Measurements from ENCODE around the gene SDCCAG8. TPM values are rescaled to one million over a fixed set of nuclear protein-coding genes. Genes with fewer than 3 reads are reported as not detected.

The SDCCAG8 gene
- total and polyA plus RNA-seq, 2 of the 8 experiments (the other 6 are each of a cell fraction or from before 2014, with no cell fraction given): 15.6 to 21.0 TPM

GRCh38 chr1:243268751-243269460, 13.1 kb downstream of the SDCCAG8 start (continued):
- TF ChIP-seq CHD7 (IDR thresholded peaks at IDR 0.05; ENCODE audit: insufficient replicate concordance, low read length) (no peak), TCF12 (IDR thresholded peaks at IDR 0.05; ENCODE audit: low read depth, low read length) (no peak), TEAD4 (IDR thresholded peaks at IDR 0.05; ENCODE audit: low read depth, low read length) (no peak), SP4 (IDR thresholded peaks at IDR 0.05; ENCODE audit: low read length) (no peak), SIRT6 (IDR thresholded peaks at IDR 0.05; ENCODE audit: low read length) (no peak), RBBP5 (IDR thresholded peaks at IDR 0.05; ENCODE audit: borderline replicate concordance, low read depth, low read length) (no peak), SP1 (IDR thresholded peaks at IDR 0.05; ENCODE audit: low read depth, low read length) (no peak)
- TF ChIP-seq, protein P1, sequence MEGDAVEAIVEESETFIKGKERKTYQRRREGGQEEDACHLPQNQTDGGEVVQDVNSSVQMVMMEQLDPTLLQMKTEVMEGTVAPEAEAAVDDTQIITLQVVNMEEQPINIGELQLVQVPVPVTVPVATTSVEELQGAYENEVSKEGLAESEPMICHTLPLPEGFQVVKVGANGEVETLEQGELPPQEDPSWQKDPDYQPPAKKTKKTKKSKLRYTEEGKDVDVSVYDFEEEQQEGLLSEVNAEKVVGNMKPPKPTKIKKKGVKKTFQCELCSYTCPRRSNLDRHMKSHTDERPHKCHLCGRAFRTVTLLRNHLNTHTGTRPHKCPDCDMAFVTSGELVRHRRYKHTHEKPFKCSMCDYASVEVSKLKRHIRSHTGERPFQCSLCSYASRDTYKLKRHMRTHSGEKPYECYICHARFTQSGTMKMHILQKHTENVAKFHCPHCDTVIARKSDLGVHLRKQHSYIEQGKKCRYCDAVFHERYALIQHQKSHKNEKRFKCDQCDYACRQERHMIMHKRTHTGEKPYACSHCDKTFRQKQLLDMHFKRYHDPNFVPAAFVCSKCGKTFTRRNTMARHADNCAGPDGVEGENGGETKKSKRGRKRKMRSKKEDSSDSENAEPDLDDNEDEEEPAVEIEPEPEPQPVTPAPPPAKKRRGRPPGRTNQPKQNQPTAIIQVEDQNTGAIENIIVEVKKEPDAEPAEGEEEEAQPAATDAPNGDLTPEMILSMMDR (IDR thresholded peaks at IDR 0.05; ENCODE audit: control extremely low read depth in 1 of 3, insufficient read depth in 1 of 3, low read depth in 1 of 3, low read length in 3 of 3): no peak

All from H1 (cell line).